ENCODE data around the gene MXRA8. TPM values are rescaled to one million over a fixed set of nuclear protein-coding genes. Genes with fewer than 3 reads are reported as not detected.
A peak's percentile ranks its signal among the peaks of the same experiment; 100 is the strongest.

MXRA8 gene
- total and polyA plus RNA-seq, 2 experiments from 2014 or later: 42.2 to 90.1 TPM

- H3K27ac ChIP-seq: peak overlapping the region; percentile 50
- DNase-seq (ENCODE audit: low read depth in 1 of 2, low spot score in 1 of 2): peak; percentile 32
- no peak overlapping the region for H3K4me3 ChIP-seq
- H3K36me3 ChIP-seq: no peaks in the 10 kb centered on the region
- peaks cover 12% of the 10 kb centered on the region for H3K27me3 ChIP-seq
- H3K9me3 ChIP-seq (ENCODE audit: low read depth): no peaks in the 10 kb centered on the region
- TF ChIP-seq CTCF (IDR thresholded peaks at IDR 0.05; ENCODE audit: low read depth, low read length): no peak
- H3K4me1 ChIP-seq (ENCODE audit: low read depth): peaks cover 6% of the 10 kb centered on the region
These were observed 6.6 kb downstream of the MXRA8 start for GRCh38 chr1:1351511-1352427.

DNA sequence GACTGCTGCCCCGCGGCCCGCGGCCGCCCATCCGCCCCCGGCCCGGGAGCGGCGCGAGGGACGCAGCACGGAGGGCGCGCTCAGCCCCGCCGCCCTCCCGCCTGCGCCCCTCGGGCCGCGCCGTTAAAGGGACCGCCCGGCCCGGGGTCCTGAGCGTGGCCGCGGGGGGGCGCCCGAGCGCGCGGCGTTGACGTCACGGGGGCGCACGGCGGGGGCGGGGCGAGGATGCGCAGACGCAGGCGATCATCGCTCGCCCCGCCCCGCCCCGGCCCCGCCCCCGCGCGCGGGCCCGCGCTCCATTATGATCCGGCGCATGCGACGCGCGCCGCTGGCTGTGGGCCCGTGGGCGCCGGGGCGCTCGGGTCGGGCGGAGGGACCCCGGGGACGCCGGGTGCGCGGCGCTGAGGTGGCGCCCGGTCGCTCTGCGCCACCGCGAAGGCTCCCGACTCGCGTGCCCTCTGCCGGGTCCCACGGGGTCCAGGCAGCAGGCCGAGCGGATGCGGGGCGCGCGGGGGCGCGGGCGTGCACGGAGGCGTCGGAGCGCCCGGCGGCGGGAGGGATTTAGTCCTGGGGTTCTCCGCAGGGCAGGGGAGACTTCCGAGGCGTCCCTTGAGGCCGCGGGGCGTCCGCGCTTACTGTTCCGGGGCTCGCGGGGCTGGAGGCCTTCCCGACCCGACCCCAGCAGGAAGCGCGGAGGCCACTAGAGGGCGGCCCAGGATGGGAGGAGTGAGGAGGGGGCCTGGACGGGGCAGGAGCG lies 8.9 kb downstream of the MXRA8 start, which contains the start of gene DVL1:
DVL1 (minus strand) TSS at position 163 of the 757 bp plus-strand sequence. CDS start 353 bp downstream, outside the sequence.
- no peaks in the 10 kb centered on the region for H3K36me3 ChIP-seq
- peak within 1 kb of the TSS; percentile 98 for H3K27ac ChIP-seq
- no peaks in the 10 kb centered on the region for H3K9me3 ChIP-seq (ENCODE audit: low read depth)
- peak; percentile 45 for TF ChIP-seq CTCF (IDR thresholded peaks at IDR 0.05; ENCODE audit: low read depth, low read length)
- H3K4me1 ChIP-seq (ENCODE audit: low read depth): peaks cover 5% of the 10 kb centered on the region
- peak; percentile 71 to 81 for DNase-seq (ENCODE audit: low read depth in 1 of 2, low spot score in 1 of 2)
- peaks cover 1% of the 10 kb centered on the region for H3K27me3 ChIP-seq
- peak within 1 kb of the TSS; percentile 99 for H3K4me3 ChIP-seq

DNA sequence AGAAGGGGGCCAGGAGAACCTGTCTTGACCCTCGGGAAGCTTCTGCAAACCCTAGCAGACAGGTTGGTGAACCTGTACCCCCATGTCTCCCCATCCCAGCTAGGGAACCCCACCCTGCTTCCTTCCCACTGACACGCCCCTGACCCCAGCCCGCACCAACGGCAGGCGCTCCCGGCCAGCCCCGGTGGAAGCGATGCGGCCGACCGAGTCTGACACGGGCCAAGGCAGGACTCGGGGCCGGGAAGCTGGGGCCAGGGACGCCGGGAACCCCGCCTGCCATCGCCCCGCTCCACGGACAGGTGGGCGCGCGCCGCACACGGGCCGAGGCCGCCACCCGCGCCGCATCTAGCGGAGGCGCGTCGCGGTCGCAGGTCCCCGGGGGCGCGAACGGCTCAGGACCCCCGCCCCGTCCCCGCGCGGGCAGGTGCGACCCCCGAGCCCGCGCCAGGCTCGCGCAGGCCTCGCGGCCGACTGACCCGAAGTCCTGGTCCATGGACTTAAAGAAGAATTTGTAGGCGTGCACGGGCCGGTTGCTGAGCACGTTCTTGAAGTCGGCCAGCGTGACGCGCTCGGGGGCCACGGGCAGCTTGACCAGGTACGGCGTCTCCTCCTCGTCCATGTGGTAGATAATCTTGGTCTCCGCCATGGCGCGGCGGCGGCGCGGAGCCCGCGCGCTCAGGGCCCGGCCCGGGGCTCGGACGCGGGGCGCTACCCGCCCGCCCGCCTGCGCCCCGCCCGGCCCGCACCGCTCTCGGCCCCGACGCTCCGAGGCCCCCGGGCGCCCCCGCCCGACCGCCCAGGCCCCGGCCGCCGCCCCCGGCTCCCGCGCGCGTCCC lies 9.7 kb downstream of the MXRA8 start:
- H3K4me1 ChIP-seq (ENCODE audit: low read depth): peaks cover 5% of the 10 kb centered on the region
- H3K36me3 ChIP-seq: no peaks in the 10 kb centered on the region
- TF ChIP-seq CTCF (IDR thresholded peaks at IDR 0.05; ENCODE audit: low read depth, low read length): no peak
- H3K27ac ChIP-seq: peak overlapping the region; percentile 15
- no peaks in the 10 kb centered on the region for H3K27me3 ChIP-seq
- H3K9me3 ChIP-seq (ENCODE audit: low read depth): no peaks in the 10 kb centered on the region
- DNase-seq (ENCODE audit: low read depth in 1 of 2, low spot score in 1 of 2): peak; percentile 54 to 66
- peak overlapping the region; percentile 67 for H3K4me3 ChIP-seq

GRCh38 chr1:1347663-1348419 lies 10.5 kb downstream of the MXRA8 start:
- no peaks in the 10 kb centered on the region for H3K27me3 ChIP-seq
- no peak for TF ChIP-seq CTCF (IDR thresholded peaks at IDR 0.05; ENCODE audit: low read depth, low read length)
- H3K4me3 ChIP-seq: peak overlapping the region; percentile 67
- peak in 1 of 2 donors; percentile 74 for DNase-seq (ENCODE audit: low read depth in 1 of 2, low spot score in 1 of 2)
- H3K27ac ChIP-seq: peak overlapping the region; percentile 15
- peaks cover 5% of the 10 kb centered on the region for H3K4me1 ChIP-seq (ENCODE audit: low read depth)
- no peaks in the 10 kb centered on the region for H3K9me3 ChIP-seq (ENCODE audit: low read depth)
- H3K36me3 ChIP-seq: no peaks in the 10 kb centered on the region
